ENCODE data around the gene LOXL3. TPM values are rescaled to one million over a fixed set of nuclear protein-coding genes. Genes with fewer than 3 reads are reported as not detected.

The LOXL3 gene
- total RNA-seq, 1 donor from 2014 or later: 17.6 TPM

GRCh38 chr2:74524005-74524404, 29.7 kb downstream of the LOXL3 start:
- Histone ChIP-seq H3K4me1 (ENCODE audit: insufficient read depth, low read length) (peaks cover 11% of the 10 kb centered on the region), H3K79me2 (ENCODE audit: insufficient read depth, low read length) (peaks cover 22% of the 10 kb centered on the region), H3K4me3 (ENCODE audit: insufficient read depth, low read depth, low read length) (no peak overlapping the region), H3K9me3 (ENCODE audit: insufficient read depth, low read depth, low read length) (no peaks in the 10 kb centered on the region), H3K27me3 (ENCODE audit: insufficient read depth, low read length) (peaks cover 20% of the 10 kb centered on the region), H2AFZ (ENCODE audit: low read depth, low read length) (no peak overlapping the region), H4K20me1 (ENCODE audit: insufficient read depth, low read length) (peaks cover 25% of the 10 kb centered on the region), H3K9ac (ENCODE audit: low read length) (no peak overlapping the region), H3K27ac (ENCODE audit: low read depth, low read length) (no peak overlapping the region), H3K36me3 (ENCODE audit: insufficient read depth, low read length) (peaks cover 19% of the 10 kb centered on the region), H3K4me2 (ENCODE audit: low read length) (no peak overlapping the region)
- TF ChIP-seq EZH2 (IDR thresholded peaks at IDR 0.05; ENCODE audit: insufficient read depth, low read length) (no peak), CTCF (IDR thresholded peaks at IDR 0.05; ENCODE audit: insufficient read depth, low read depth, low read length) (no peak)
- Mint-ChIP-seq H3K4me1 (ENCODE audit: low read depth, unreplicated experiment) (peaks cover 5% of the 10 kb centered on the region), H3K9me3 (ENCODE audit: unreplicated experiment) (peaks cover 5% of the 10 kb centered on the region), H3K27me3 (ENCODE audit: low read depth, unreplicated experiment) (peaks cover 40% of the 10 kb centered on the region), H3K27ac (ENCODE audit: unreplicated experiment) (no peak overlapping the region), H3K36me3 (ENCODE audit: low read depth, unreplicated experiment) (peaks cover 11% of the 10 kb centered on the region), H3K4me3 (ENCODE audit: unreplicated experiment) (no peak overlapping the region)
- no peak for DNase-seq (ENCODE audit: low read depth)
- FAIRE-seq: no peak

GRCh38 chr2:74522516-74522915, 31.2 kb downstream of the LOXL3 start:
- Mint-ChIP-seq H3K27ac (ENCODE audit: unreplicated experiment) (no peak overlapping the region), H3K36me3 (ENCODE audit: low read depth, unreplicated experiment) (peaks cover 11% of the 10 kb centered on the region), H3K27me3 (ENCODE audit: low read depth, unreplicated experiment) (peaks cover 54% of the 10 kb centered on the region), H3K9me3 (ENCODE audit: unreplicated experiment) (peaks cover 8% of the 10 kb centered on the region), H3K4me1 (ENCODE audit: low read depth, unreplicated experiment) (no peaks in the 10 kb centered on the region), H3K4me3 (ENCODE audit: unreplicated experiment) (no peak overlapping the region)
- Histone ChIP-seq H2AFZ (ENCODE audit: low read depth, low read length) (no peak overlapping the region), H3K27ac (ENCODE audit: low read depth, low read length) (no peak overlapping the region), H3K27me3 (ENCODE audit: insufficient read depth, low read length) (peaks cover 35% of the 10 kb centered on the region), H4K20me1 (ENCODE audit: insufficient read depth, low read length) (peaks cover 10% of the 10 kb centered on the region), H3K4me3 (ENCODE audit: insufficient read depth, low read depth, low read length) (no peak overlapping the region), H3K9me3 (ENCODE audit: insufficient read depth, low read depth, low read length) (no peaks in the 10 kb centered on the region), H3K9ac (ENCODE audit: low read length) (no peak overlapping the region), H3K79me2 (ENCODE audit: insufficient read depth, low read length) (peaks cover 7% of the 10 kb centered on the region), H3K4me2 (ENCODE audit: low read length) (no peak overlapping the region), H3K4me1 (ENCODE audit: insufficient read depth, low read length) (no peaks in the 10 kb centered on the region), H3K36me3 (ENCODE audit: insufficient read depth, low read length) (peaks cover 14% of the 10 kb centered on the region)
- DNase-seq (ENCODE audit: low read depth) (no peak), FAIRE-seq (no peak)
- TF ChIP-seq EZH2 (IDR thresholded peaks at IDR 0.05; ENCODE audit: insufficient read depth, low read length) (no peak), CTCF (IDR thresholded peaks at IDR 0.05; ENCODE audit: insufficient read depth, low read depth, low read length) (no peak)

- Histone ChIP-seq H3K9ac (ENCODE audit: low read length) (no peak overlapping the region), H3K4me1 (ENCODE audit: insufficient read depth, low read length) (peaks cover 5% of the 10 kb centered on the region), H3K79me2 (ENCODE audit: insufficient read depth, low read length) (no peaks in the 10 kb centered on the region), H3K4me2 (ENCODE audit: low read length) (peak overlapping the region; percentile 51), H3K4me3 (ENCODE audit: insufficient read depth, low read depth, low read length) (no peak overlapping the region), H3K27me3 (ENCODE audit: insufficient read depth, low read length) (peaks cover 85% of the 10 kb centered on the region), H2AFZ (ENCODE audit: low read depth, low read length) (no peak overlapping the region), H3K27ac (ENCODE audit: low read depth, low read length) (no peak overlapping the region), H3K36me3 (ENCODE audit: insufficient read depth, low read length) (no peaks in the 10 kb centered on the region), H4K20me1 (ENCODE audit: insufficient read depth, low read length) (peaks cover 6% of the 10 kb centered on the region), H3K9me3 (ENCODE audit: insufficient read depth, low read depth, low read length) (no peaks in the 10 kb centered on the region)
- no peak for TF ChIP-seq CTCF (IDR thresholded peaks at IDR 0.05; ENCODE audit: insufficient read depth, low read depth, low read length)
- H3K27ac Mint-ChIP-seq (ENCODE audit: unreplicated experiment): no peak overlapping the region
- H3K9me3 Mint-ChIP-seq (ENCODE audit: unreplicated experiment): peaks cover 8% of the 10 kb centered on the region
- FAIRE-seq: no peak
- no peaks in the 10 kb centered on the region for H3K4me1 Mint-ChIP-seq (ENCODE audit: low read depth, unreplicated experiment)
- H3K27me3 Mint-ChIP-seq (ENCODE audit: low read depth, unreplicated experiment): peaks cover 75% of the 10 kb centered on the region
- H3K36me3 Mint-ChIP-seq (ENCODE audit: low read depth, unreplicated experiment): no peaks in the 10 kb centered on the region
- no peak for DNase-seq (ENCODE audit: low read depth)
- no peak overlapping the region for H3K4me3 Mint-ChIP-seq (ENCODE audit: unreplicated experiment)
These were observed 37.1 kb downstream of the LOXL3 start for GRCh38 chr2:74516650-74517049.

All from astrocyte (in vitro differentiated cells and primary cell).